HepG2 (cell line): Measurements from ENCODE around the gene ADRA2A. TPM values are rescaled to one million over a fixed set of nuclear protein-coding genes. Genes with fewer than 3 reads are reported as not detected.

ENCODE experiments used
- ATAC-seq: fragments of 200-7000 bp; cut with Tn5 transposase; 3 replicates; pipeline ENCODE4 v1.9.1; 2020; ENCODE audit warnings: mild to moderate bottlenecking, moderate library complexity
- BruUV-seq: library from RNA; stranded (reverse); fragments of 400-500 nt; replicated peaks from 2 replicates; lab custom pipeline; 2021; lab: Mats Ljungman, UMichigan
- CTCF ChIA-PET: fragments of 300-600 bp; formaldehyde crosslinking; extraction: SDS; loops from one replicate; lab custom pipeline; 2021; ENCODE audit warnings: low total read pairs, inconsistent platforms, low intra/inter-chr PET ratio; lab: Yijun Ruan, JAX
- POLR2A ChIA-PET: fragments of 350-600 bp; sonication (Branson Sonifier 250); formaldehyde crosslinking; loops from one replicate; lab custom pipeline; 2020; ENCODE audit warnings: antibody characterized with exemption, inconsistent platforms; lab: Yijun Ruan, JAX
- DNase-seq: peaks from one replicate; pipeline ENCODE4 v3.0.0-alpha.2; 2015; ENCODE audit warnings: low spot score
- FAIRE-seq: peaks from 3 replicates; lab custom pipeline; 2011; peaks lifted over from hg19 to GRCh38; lab: Jason Lieb, UNC
- H2AFZ ChIP-seq: one replicate; pipeline ENCODE4 v1.6.1; 2011; ENCODE audit warnings: low read length, inconsistent platforms
- H3K27ac ChIP-seq: fragments of 300-600 bp; 3 replicates; pipeline ENCODE4 v1.8.0; 2011; ENCODE audit warnings: mixed run types, mild to moderate bottlenecking, mixed read lengths, low read length, inconsistent platforms; ENCODE audit not compliant: insufficient read depth; ENCODE audit errors: extremely low read length
- H3K27me3 ChIP-seq, 2 experiments: fragments of 200-600 bp in 1 of 2; 2 replicates in 1 of 2; 3 replicates in 1 of 2; pipeline versions ENCODE4 v1.6.0 to v1.8.0; 2011; ENCODE audit warnings: low read length in 2 of 2, mild to moderate bottlenecking in 2 of 2, moderate library complexity in 2 of 2, inconsistent platforms in 1 of 2; ENCODE audit not compliant: insufficient read depth in 2 of 2, control insufficient read depth in 1 of 2
- H3K36me3 ChIP-seq, 2 experiments: fragments of 200-600 bp in 1 of 2; replicated peaks in 1 of 2; 2 replicates in 1 of 2; 3 replicates in 1 of 2; pipeline versions ENCODE4 v1.5.1 to v1.8.0; 2011; ENCODE audit warnings: low read length in 2 of 2, inconsistent platforms in 1 of 2; ENCODE audit not compliant: insufficient read depth in 2 of 2, control insufficient read depth in 1 of 2
- H3K4me1 ChIP-seq: 2 replicates; pipeline ENCODE4 v1.5.1; 2012; ENCODE audit warnings: low read length, inconsistent platforms; ENCODE audit not compliant: insufficient read depth
- H3K4me2 ChIP-seq: 2 replicates; pipeline ENCODE4 v1.6.0; 2011; ENCODE audit warnings: low read depth, low read length, inconsistent platforms
- H3K4me3 ChIP-seq, 3 experiments: fragments of 200-600 bp in 1 of 3; sonication (generic), shearing (Covaris generic) in 1 of 3; replicated peaks in 1 of 3; 2 replicates each; pipeline ENCODE4 v1.5.1; 2011 to 2016; ENCODE audit warnings: low read length in 3 of 3, inconsistent platforms in 2 of 3, low read depth in 2 of 3, mild to moderate bottlenecking in 2 of 3, control low read depth in 1 of 3, mixed read lengths in 1 of 3; ENCODE audit not compliant: insufficient read depth in 1 of 3
- H3K79me2 ChIP-seq: one replicate; pipeline ENCODE4 v1.6.1; 2011; ENCODE audit warnings: low read length, inconsistent platforms; ENCODE audit not compliant: insufficient read depth
- H3K9ac ChIP-seq: 2 replicates; pipeline ENCODE4 v1.6.0; 2011; ENCODE audit warnings: mild to moderate bottlenecking, low read depth, low read length, inconsistent platforms; ENCODE audit not compliant: insufficient read depth
- H3K9me3 ChIP-seq: 2 replicates; pipeline ENCODE4 v1.5.1; 2012; ENCODE audit warnings: mild to moderate bottlenecking, low read length
- H4K20me1 ChIP-seq: 2 replicates; pipeline ENCODE4 v1.6.0; 2011; ENCODE audit warnings: inconsistent platforms, mild to moderate bottlenecking, low read length, moderate library complexity; ENCODE audit not compliant: insufficient read depth
- AHDC1 ChIP-seq: sonication (generic); formaldehyde crosslinking; IDR thresholded peaks from 2 replicates; pipeline ENCODE4 v1.5.1; 2020; ENCODE audit warnings: mild to moderate bottlenecking, missing genetic modification reagents, borderline replicate concordance
- HNRNPH1 ChIP-seq: fragments of 200-400 bp; formaldehyde crosslinking; optimal IDR thresholded peaks from 2 replicates; pipeline ENCODE3; 2017; ENCODE audit warnings: mild to moderate bottlenecking, low read depth, low read length
- JDP2 ChIP-seq: sonication (generic); formaldehyde crosslinking; IDR thresholded peaks from 2 replicates; pipeline ENCODE4 v1.8.1; 2022; ENCODE audit warnings: missing genetic modification reagents, borderline replicate concordance
- MIER2 ChIP-seq: IDR thresholded peaks from 2 replicates; pipeline ENCODE4 v1.6.1; 2016; ENCODE audit warnings: missing biosample characterization, missing genetic modification reagents
- SMARCE1 ChIP-seq: fragments of 450-650 bp; IDR thresholded peaks from 2 replicates; pipeline ENCODE4 v1.6.1; 2017; ENCODE audit warnings: borderline replicate concordance
- SPEN ChIP-seq: sonication (generic); formaldehyde crosslinking; IDR thresholded peaks from 2 replicates; pipeline ENCODE4 v1.5.1; 2020; ENCODE audit warnings: low read depth, mild to moderate bottlenecking, missing genetic modification reagents
- YEATS2 ChIP-seq: sonication (generic); formaldehyde crosslinking; IDR thresholded peaks from 2 replicates; pipeline ENCODE4 v1.4.0; 2020; ENCODE audit warnings: missing genetic modification reagents, borderline replicate concordance
- ZNF609 ChIP-seq: sonication (generic); formaldehyde crosslinking; IDR thresholded peaks from 2 replicates; pipeline ENCODE4 v1.4.0; 2020; ENCODE audit warnings: mild to moderate bottlenecking, missing genetic modification reagents, borderline replicate concordance
- ZNF652 ChIP-seq: IDR thresholded peaks from 2 replicates; pipeline ENCODE4 v1.6.1; 2016; ENCODE audit warnings: low read depth, borderline replicate concordance
- WGBS: methylation state at CpG from one replicate; pipeline ENCODE4 v1.1.6; 2017; ENCODE audit warnings: low lambda C conversion rate; 5-methylcytosine and 5-hydroxymethylcytosine counted together
- in situ Hi-C: cut with HindIII; loops from 2 replicates; pipeline ENCODE4 v1.10.0; 2017; ENCODE audit warnings: low pct_unique_long_range_greater_than_20kb; ENCODE audit not compliant: extremely low pct_ligation_motif_present
- intact Hi-C: fragments of 100-400 bp; cut with micrococcal nuclease; formaldehyde crosslinking; loops from one replicate; pipeline ENCODE4 v1.10.0; 2022; ENCODE audit not compliant: unreplicated experiment
- polyA plus RNA-seq, 8 experiments: library from polyadenylated mRNA; depleted of rRNA in 3 of 8; stranded (reverse) in 7 of 8; unstranded in 1 of 8; fragments of >200 nt; fragmentation: Illumina TruSeq in 4 of 8; extraction: Trizol in 4 of 8; gene quantifications; 2 replicates each; pipeline versions ENCODE4 v1.2.1 to v1.2.3, GENCODE V29; 2011 to 2016; ENCODE audit warnings: low read depth in 4 of 8, missing spikeins in 1 of 8, mixed read lengths in 1 of 8; ENCODE audit not compliant: insufficient read depth in 1 of 8
- total RNA-seq, 5 experiments: library from RNA; depleted of rRNA; stranded (reverse); fragments of >200 nt; fragmentation: Illumina TruSeq; extraction: Trizol; gene quantifications; 2 replicates each; pipeline ENCODE4 v1.2.3, GENCODE V29; 2016; ENCODE audit warnings: low read depth in 1 of 5

The ADRA2A gene
- total and polyA plus RNA-seq, 2 of the 13 experiments (the other 11 are each of a cell fraction or from before 2014, with no cell fraction given) = 0.01 TPM; not detected in 1

DNA sequence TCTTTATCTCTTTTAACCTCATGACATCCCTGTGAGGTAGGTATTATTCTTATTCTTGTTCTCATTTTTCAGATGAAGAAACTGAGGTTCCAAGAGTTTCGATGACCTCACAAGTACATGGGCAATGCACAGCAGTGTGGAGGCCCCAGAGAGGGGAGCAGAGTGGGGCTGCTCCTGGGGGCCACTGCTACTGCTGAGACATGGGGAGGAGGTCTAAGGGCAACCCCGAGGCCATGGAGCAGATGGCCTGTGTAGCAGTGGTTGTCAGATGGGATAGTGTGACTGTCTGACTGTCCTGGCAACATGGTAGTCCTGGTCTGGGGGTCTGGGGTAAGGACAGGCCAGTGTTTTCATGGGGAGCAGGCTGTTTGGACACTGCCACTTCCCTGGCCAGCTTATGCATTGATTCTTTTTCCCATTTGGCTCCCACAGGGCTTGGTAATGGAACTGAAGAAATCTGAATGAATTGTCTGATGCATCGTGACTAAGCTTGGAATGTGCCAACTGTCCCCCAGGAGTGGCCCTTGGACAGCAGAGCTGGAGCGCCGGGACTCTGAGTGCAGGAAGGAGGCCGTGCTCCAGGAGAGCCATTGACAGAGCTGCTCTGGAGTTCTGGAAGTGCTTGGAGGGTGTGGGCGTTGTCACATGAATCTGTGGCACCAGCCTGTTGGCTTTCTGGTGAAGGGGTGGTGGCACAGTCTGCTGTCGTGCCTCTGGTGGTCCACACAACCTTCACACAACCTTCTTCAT lies 40.9 kb downstream of the ADRA2A start:
- peaks cover 0 to 10% of the 10 kb centered on the region in 2 experiments; a peak in 1 of 5 replicates for H3K27me3 ChIP-seq
- intact Hi-C loops = no loop called here
- ChIA-PET CTCF (no interaction called here), POLR2A (no interaction called here)
- 6% methylated on average over 6 of the region's 8 CpGs for WGBS
- no peaks in the 10 kb centered on the region for H3K36me3 ChIP-seq
- no peak overlapping the region for H3K9ac ChIP-seq
- no TSS peak for BruUV-seq
- ATAC-seq (no peak), DNase-seq (no peak), FAIRE-seq (no peak)
- H4K20me1 ChIP-seq = no peaks in the 10 kb centered on the region
- no peaks in the 10 kb centered on the region for H3K79me2 ChIP-seq
- H2AFZ ChIP-seq = no peak overlapping the region
- no peak overlapping the region for H3K4me3 ChIP-seq
- no peak overlapping the region for H3K4me2 ChIP-seq
- no peak overlapping the region for H3K27ac ChIP-seq
- TF ChIP-seq MIER2 (CRISPR knock-in tag) = no peak
- TF ChIP-seq YEATS2 (CRISPR knock-in tag) = no peak
- no peak for TF ChIP-seq ZNF609
- TF ChIP-seq SPEN (CRISPR knock-in tag) = no peak
- TF ChIP-seq JDP2 (CRISPR knock-in tag) = no peak
- TF ChIP-seq SMARCE1 = no peak
- no peak for TF ChIP-seq ZNF652 (CRISPR knock-in tag)
- TF ChIP-seq HNRNPH1 = no peak
- TF ChIP-seq AHDC1 (CRISPR knock-in tag) = no peak
- H3K4me1 ChIP-seq = no peaks in the 10 kb centered on the region
- in situ Hi-C loops = no loop called here
- no peaks in the 10 kb centered on the region for H3K9me3 ChIP-seq
